ENCODE measurements around the gene ZSCAN5B. TPM values are rescaled to one million over a fixed set of nuclear protein-coding genes. Genes with fewer than 3 reads are reported as not detected.
"Not testable (repeated sequence)": the region's sequence is repeated elsewhere in the genome, so short reads cannot be mapped to it uniquely, and the experiment has no call there.

Gene ZSCAN5B
- total RNA-seq, 1 experiment from 2014 or later, result not detected

- CTCF ChIA-PET, result no interaction called here
Measured at GRCh38 chr19:56217039-56217949, 19.7 kb upstream of the ZSCAN5B start.

GRCh38 chr19:56211718-56212117 is 14.1 kb upstream of the ZSCAN5B start:
- intact Hi-C loops (cut with micrococcal nuclease; ENCODE audit: unreplicated experiment), result no loop called here
- Histone ChIP-seq H3K36me3 (ENCODE audit: control insufficient read depth, insufficient read depth, low read length) (no peaks in the 10 kb centered on the region), H3K4me1 (ENCODE audit: control insufficient read depth, insufficient read depth, low read length) (no peaks in the 10 kb centered on the region), H3K27me3 (ENCODE audit: control insufficient read depth, insufficient read depth, low read length) (no peaks in the 10 kb centered on the region), H3K4me3 (ENCODE audit: low read depth in 2 of 2, low read length in 2 of 2) (no peak overlapping the region), H3K9me3 (ENCODE audit: control insufficient read depth, insufficient read depth, low read depth, low read length) (no peaks in the 10 kb centered on the region), H3K27ac (ENCODE audit: low read length) (no peak overlapping the region)
- POLR2A ChIA-PET, result no interaction called here
- no TSS peak for BruUV-seq (replicated peaks)
- DNase-seq (ENCODE audit: low read depth, low spot score), result no peak
- TF ChIP-seq TCF7L2 (IDR thresholded peaks at IDR 0.05; ENCODE audit: low read depth, low read length) (no peak), CTCF (IDR thresholded peaks at IDR 0.05) (no peak; the same call in 1 of the 2 replicates), REST (IDR thresholded peaks at IDR 0.05; ENCODE audit: insufficient read depth in 1 of 2, low read depth in 2 of 2, low read length in 1 of 2) (no peak), POLR2AphosphoS5 (IDR thresholded peaks at IDR 0.05; ENCODE audit: low read depth, low read length) (no peak), SIN3A (IDR thresholded peaks at IDR 0.05; ENCODE audit: borderline replicate concordance, insufficient read depth, low read depth, low read length) (no peak)
- CTCF ChIA-PET, result no interaction called here
- in situ Hi-C loops (cut with HindIII; ENCODE audit: low pct_unique_long_range_greater_than_20kb, low sequenced_read_pairs), result no loop called here
- ATAC-seq, result no peak

More at GRCh38 chr19:56217039-56217949, 19.7 kb upstream of the ZSCAN5B start:
- intact Hi-C loops (cut with micrococcal nuclease; ENCODE audit: unreplicated experiment), result no loop called here
- H3K4me3 ChIP-seq (ENCODE audit: low read depth in 2 of 2, low read length in 2 of 2), result no peak overlapping the region
- ATAC-seq, result no peak
- no peak for DNase-seq (ENCODE audit: low read depth, low spot score)
- no peaks in the 10 kb centered on the region for H3K36me3 ChIP-seq (ENCODE audit: control insufficient read depth, insufficient read depth, low read length)
- TF ChIP-seq REST (IDR thresholded peaks at IDR 0.05; ENCODE audit: insufficient read depth in 1 of 2, low read depth in 2 of 2, low read length in 1 of 2), result no peak
- TF ChIP-seq SIN3A (IDR thresholded peaks at IDR 0.05; ENCODE audit: borderline replicate concordance, insufficient read depth, low read depth, low read length), result no peak
- no peak for TF ChIP-seq CTCF (IDR thresholded peaks at IDR 0.05)
- TF ChIP-seq POLR2AphosphoS5 (IDR thresholded peaks at IDR 0.05; ENCODE audit: low read depth, low read length), result no peak
- TF ChIP-seq TCF7L2 (IDR thresholded peaks at IDR 0.05; ENCODE audit: low read depth, low read length), result no peak
- no peaks in the 10 kb centered on the region for H3K27me3 ChIP-seq (ENCODE audit: control insufficient read depth, insufficient read depth, low read length)
- H3K27ac ChIP-seq (ENCODE audit: low read length), result no peak overlapping the region
- BruUV-seq (replicated peaks), result no TSS peak
- POLR2A ChIA-PET, result no interaction called here
- in situ Hi-C loops (cut with HindIII; ENCODE audit: low pct_unique_long_range_greater_than_20kb, low sequenced_read_pairs), result no loop called here
- H3K4me1 ChIP-seq (ENCODE audit: control insufficient read depth, insufficient read depth, low read length), result no peaks in the 10 kb centered on the region
- H3K9me3 ChIP-seq (ENCODE audit: control insufficient read depth, insufficient read depth, low read depth, low read length), result no peaks in the 10 kb centered on the region

- H3K9me3 ChIP-seq (ENCODE audit: control insufficient read depth, insufficient read depth, low read depth, low read length); in situ Hi-C loops (cut with HindIII; ENCODE audit: low pct_unique_long_range_greater_than_20kb, low sequenced_read_pairs); DNase-seq (ENCODE audit: low read depth, low spot score); intact Hi-C loops (cut with micrococcal nuclease; ENCODE audit: unreplicated experiment); H3K4me3 ChIP-seq (ENCODE audit: low read depth in 2 of 2, low read length in 2 of 2); BruUV-seq (replicated peaks); H3K4me1 ChIP-seq (ENCODE audit: control insufficient read depth, insufficient read depth, low read length); H3K27me3 ChIP-seq (ENCODE audit: control insufficient read depth, insufficient read depth, low read length); ATAC-seq; POLR2A ChIA-PET; H3K27ac ChIP-seq (ENCODE audit: low read length); H3K36me3 ChIP-seq (ENCODE audit: control insufficient read depth, insufficient read depth, low read length): not testable (repeated sequence)
- CTCF ChIA-PET, result interaction anchor here (0.7 kb wide), 1 partner anchor 78 kb away, joined by 5 read pairs; no protein-coding TSS in a partner anchor
Measured at GRCh38 chr19:56210036-56210435, 12.5 kb upstream of the ZSCAN5B start.
